B cell (primary cell): Measurements from ENCODE around the gene KSR2.

Experiments used
- EZH2 ChIP-seq: IDR thresholded peaks from 2 replicates; pipeline ENCODE4 v1.6.1; 2012; ENCODE audit warnings: borderline replicate concordance, low read depth, mild to moderate bottlenecking, moderate library complexity, low read length; ENCODE audit not compliant: insufficient read depth, poor library complexity, severe bottlenecking
- TF ChIP-seq, protein P1 (sequence below): fragments of 200-600 bp; IDR thresholded peaks from one replicate; pipeline ENCODE4 v1.8.0; 2022; ENCODE audit warnings: antibody characterized with exemption, mild to moderate bottlenecking

- TF ChIP-seq, protein P1, sequence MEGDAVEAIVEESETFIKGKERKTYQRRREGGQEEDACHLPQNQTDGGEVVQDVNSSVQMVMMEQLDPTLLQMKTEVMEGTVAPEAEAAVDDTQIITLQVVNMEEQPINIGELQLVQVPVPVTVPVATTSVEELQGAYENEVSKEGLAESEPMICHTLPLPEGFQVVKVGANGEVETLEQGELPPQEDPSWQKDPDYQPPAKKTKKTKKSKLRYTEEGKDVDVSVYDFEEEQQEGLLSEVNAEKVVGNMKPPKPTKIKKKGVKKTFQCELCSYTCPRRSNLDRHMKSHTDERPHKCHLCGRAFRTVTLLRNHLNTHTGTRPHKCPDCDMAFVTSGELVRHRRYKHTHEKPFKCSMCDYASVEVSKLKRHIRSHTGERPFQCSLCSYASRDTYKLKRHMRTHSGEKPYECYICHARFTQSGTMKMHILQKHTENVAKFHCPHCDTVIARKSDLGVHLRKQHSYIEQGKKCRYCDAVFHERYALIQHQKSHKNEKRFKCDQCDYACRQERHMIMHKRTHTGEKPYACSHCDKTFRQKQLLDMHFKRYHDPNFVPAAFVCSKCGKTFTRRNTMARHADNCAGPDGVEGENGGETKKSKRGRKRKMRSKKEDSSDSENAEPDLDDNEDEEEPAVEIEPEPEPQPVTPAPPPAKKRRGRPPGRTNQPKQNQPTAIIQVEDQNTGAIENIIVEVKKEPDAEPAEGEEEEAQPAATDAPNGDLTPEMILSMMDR, result no peak
- no peak for TF ChIP-seq EZH2
Measured at GRCh38 chr12:117742721-117743120, 226.1 kb downstream of the KSR2 start.
